Smooth muscle cell (in vitro differentiated cells): ENCODE data around the gene ZFP36L2. TPM values are rescaled to one million over a fixed set of nuclear protein-coding genes. Genes with fewer than 3 reads are reported as not detected.
"Not testable (repeated sequence)": the region's sequence is repeated elsewhere in the genome, so short reads cannot be mapped to it uniquely, and the experiment has no call there.

ENCODE experiments used
- DNase-seq: peaks from one replicate; lab custom pipeline; 2025; ENCODE audit not compliant: unreplicated experiment; lab: John Stamatoyannopoulos, UW
- H2AFZ ChIP-seq: fragments of 200-600 bp; sonication (generic); 2 replicates; pipeline ENCODE4 v1.6.0; 2016; ENCODE audit warnings: antibody characterized with exemption, low read depth, mild to moderate bottlenecking
- H3F3A ChIP-seq: fragments of 200-600 bp; sonication (generic); 2 replicates; pipeline ENCODE4 v1.6.0; 2017; ENCODE audit warnings: antibody characterized with exemption, low read depth
- H3K27ac ChIP-seq: fragments of 200-600 bp; sonication (generic); 2 replicates; pipeline ENCODE4 v1.5.1; 2016; ENCODE audit warnings: low read depth, mild to moderate bottlenecking
- H3K27me3 ChIP-seq: fragments of 200-600 bp; sonication (generic); 2 replicates; pipeline ENCODE4 v1.6.1; 2016; ENCODE audit warnings: low read depth, mild to moderate bottlenecking
- H3K36me3 ChIP-seq: fragments of 200-600 bp; sonication (generic); 2 replicates; pipeline ENCODE4 v1.5.1; 2016; ENCODE audit warnings: low read depth
- H3K4me1 ChIP-seq: fragments of 200-600 bp; sonication (generic); 2 replicates; pipeline ENCODE4 v1.5.1; 2016; ENCODE audit warnings: low read depth
- H3K4me2 ChIP-seq: fragments of 200-600 bp; sonication (generic); 2 replicates; pipeline ENCODE4 v1.6.0; 2016; ENCODE audit warnings: mild to moderate bottlenecking
- H3K4me3 ChIP-seq: fragments of 200-600 bp; sonication (generic); 2 replicates; pipeline ENCODE4 v1.5.1; 2016; ENCODE audit warnings: mild to moderate bottlenecking
- H3K79me2 ChIP-seq: fragments of 200-600 bp; sonication (generic); 2 replicates; pipeline ENCODE4 v1.6.0; 2016; ENCODE audit warnings: low read depth, mild to moderate bottlenecking
- H3K9ac ChIP-seq: fragments of 200-600 bp; sonication (generic); 2 replicates; pipeline ENCODE4 v1.6.0; 2016; ENCODE audit warnings: low read depth
- H3K9me3 ChIP-seq: fragments of 200-600 bp; sonication (generic); replicated peaks from 2 replicates; pipeline ENCODE4 v1.5.1; 2016; ENCODE audit warnings: low read depth
- H4K20me1 ChIP-seq: fragments of 200-600 bp; sonication (generic); 2 replicates; pipeline ENCODE4 v1.6.0; 2016; ENCODE audit warnings: low read depth
- CTCF ChIP-seq: fragments of 200-600 bp; sonication (generic); IDR thresholded peaks from 2 replicates; pipeline ENCODE4 v1.5.1; 2017; ENCODE audit warnings: borderline replicate concordance, mild to moderate bottlenecking, antibody characterized with exemption; ENCODE audit not compliant: insufficient read depth, poor library complexity, severe bottlenecking
- WGBS: methylation state at CpG from one replicate; pipeline ENCODE4 v1.1.7; 2016; ENCODE audit warnings: low lambda C conversion rate; 5-methylcytosine and 5-hydroxymethylcytosine counted together
- polyA plus RNA-seq: library from polyadenylated mRNA; unstranded; fragments of >200 nt; fragmentation: Nextera tagmentation; extraction: Ambion mirVana; gene quantifications from 2 replicates; pipeline ENCODE4 v1.2.1, GENCODE V29; 2016
- total RNA-seq: library from RNA; depleted of rRNA; stranded (reverse); fragments of >200 nt; gene quantifications from 2 replicates; pipeline ENCODE4 v1.2.3, GENCODE V29; 2014

Gene ZFP36L2
- total and polyA plus RNA-seq, 2 experiments from 2014 or later, result 7.1 to 25.8 TPM

- Histone ChIP-seq H3K9ac (no peak overlapping the region), H3K27ac (no peak overlapping the region), H3K9me3 (no peaks in the 10 kb centered on the region), H3K4me1 (peaks cover 2% of the 10 kb centered on the region), H4K20me1 (no peaks in the 10 kb centered on the region), H3K27me3 (no peaks in the 10 kb centered on the region), H3K79me2 (no peaks in the 10 kb centered on the region), H2AFZ (no peak overlapping the region), H3K4me2 (no peak overlapping the region), H3F3A (no peaks in the 10 kb centered on the region), H3K36me3 (no peaks in the 10 kb centered on the region), H3K4me3 (no peak overlapping the region)
- WGBS, result 88% methylated on average over 3 of the region's 3 CpGs
- TF ChIP-seq CTCF, result no peak
- no peak for DNase-seq
Measured at GRCh38 chr2:43191947-43192516, 34.4 kb downstream of the ZFP36L2 start.

- H3K9ac ChIP-seq, result no peak overlapping the region
- no peaks in the 10 kb centered on the region for H3K79me2 ChIP-seq
- H3K27ac ChIP-seq, result no peak overlapping the region
- no peak overlapping the region for H2AFZ ChIP-seq
- peaks cover 11% of the 10 kb centered on the region for H3K4me1 ChIP-seq
- no peaks in the 10 kb centered on the region for H4K20me1 ChIP-seq
- no peaks in the 10 kb centered on the region for H3K9me3 ChIP-seq
- no peaks in the 10 kb centered on the region for H3F3A ChIP-seq
- H3K36me3 ChIP-seq, result no peaks in the 10 kb centered on the region
- no peaks in the 10 kb centered on the region for H3K27me3 ChIP-seq
- no peak for TF ChIP-seq CTCF
- no peak for DNase-seq
- H3K4me2 ChIP-seq, result no peak overlapping the region
- H3K4me3 ChIP-seq, result no peak overlapping the region
- 78% methylated on average over 10 of the region's 10 CpGs for WGBS
Measured at GRCh38 chr2:43190311-43191052, 35.9 kb downstream of the ZFP36L2 start.

- H3K4me2 ChIP-seq, H3K36me3 ChIP-seq, H3K9ac ChIP-seq, H2AFZ ChIP-seq, H4K20me1 ChIP-seq, DNase-seq, H3K79me2 ChIP-seq, H3F3A ChIP-seq, H3K9me3 ChIP-seq, H3K27me3 ChIP-seq, H3K27ac ChIP-seq, H3K4me3 ChIP-seq: not testable (repeated sequence)
- peaks cover 11% of the 10 kb centered on the region for H3K4me1 ChIP-seq
- WGBS, result 94% methylated on average over 7 of the region's 7 CpGs
Measured at GRCh38 chr2:43189861-43190260, 36.5 kb downstream of the ZFP36L2 start.

- no peaks in the 10 kb centered on the region for H3K79me2 ChIP-seq
- no peaks in the 10 kb centered on the region for H3F3A ChIP-seq
- no peak overlapping the region for H3K4me2 ChIP-seq
- no peaks in the 10 kb centered on the region for H4K20me1 ChIP-seq
- no peaks in the 10 kb centered on the region for H3K9me3 ChIP-seq
- H3K36me3 ChIP-seq, result no peaks in the 10 kb centered on the region
- no peak overlapping the region for H3K4me3 ChIP-seq
- no peaks in the 10 kb centered on the region for H3K27me3 ChIP-seq
- no peak for DNase-seq
- no peak overlapping the region for H2AFZ ChIP-seq
- 93% methylated on average over 16 of the region's 16 CpGs for WGBS
- peaks cover 11% of the 10 kb centered on the region for H3K4me1 ChIP-seq
- no peak overlapping the region for H3K27ac ChIP-seq
- TF ChIP-seq CTCF, result no peak
- H3K9ac ChIP-seq, result no peak overlapping the region
Measured at GRCh38 chr2:43188561-43189386, 37.6 kb downstream of the ZFP36L2 start.
